Effector CD8-positive, alpha-beta T cell (primary cell): ENCODE data around the gene ZNF253.
"Not testable (repeated sequence)": the region's sequence is repeated elsewhere in the genome, so short reads cannot be mapped to it uniquely, and the experiment has no call there.

Experiments
- DNase-seq: peaks from one replicate; lab custom pipeline; 2025; lab: John Stamatoyannopoulos, UW
- total RNA-seq, 4 experiments: gene quantifications; one replicate each; lab custom pipeline; 2026; lab: John Stamatoyannopoulos, UW

ZNF253 gene
- 16.5 to 39.1 (median 30.6) reads per million in 4 experiments for total RNA-seq

DNA sequence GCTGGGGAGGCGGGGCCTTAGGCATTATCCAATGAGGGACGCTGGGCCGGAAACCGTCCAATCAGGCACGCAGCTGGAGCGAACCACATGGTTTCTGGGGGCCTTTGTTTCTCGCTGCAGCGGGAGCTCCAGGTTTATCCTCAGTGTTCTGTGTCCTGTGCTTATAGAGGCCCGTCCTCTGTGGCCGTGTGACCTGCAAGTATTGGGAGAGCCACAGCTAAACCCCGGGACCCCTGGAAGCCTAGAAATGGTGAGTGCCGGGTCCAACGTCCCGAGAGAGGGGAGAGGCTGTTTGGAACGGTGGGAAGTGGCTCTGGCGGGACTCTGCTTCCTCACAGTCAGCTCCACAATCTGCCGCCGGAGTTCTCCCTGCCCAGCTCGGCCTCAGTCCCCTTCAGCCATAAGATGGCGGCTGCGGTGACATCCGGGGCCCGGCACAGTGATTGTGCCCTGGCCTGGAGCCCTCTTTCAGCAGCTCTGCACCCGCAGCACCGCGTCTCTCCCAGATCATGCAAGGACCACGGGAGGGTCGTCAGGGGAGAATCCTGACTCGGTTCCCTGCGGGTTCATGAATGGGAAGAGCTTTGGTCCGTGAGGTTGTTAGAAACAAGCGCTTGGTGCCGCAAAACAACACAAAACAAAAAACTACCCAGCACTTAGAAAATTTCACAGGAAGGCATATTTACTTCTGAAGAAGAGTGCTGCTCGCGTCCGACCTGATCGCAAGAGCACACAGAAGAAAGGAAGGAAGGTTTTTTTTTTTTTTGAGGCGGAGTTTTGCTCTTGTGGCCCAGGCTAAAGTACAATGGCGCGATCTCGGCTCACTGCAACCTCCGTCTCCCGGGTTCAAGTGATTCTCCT lies at the start of gene ZNF253:
Gene ZNF253, plus strand, starts transcription at position 133 of the 861 bp plus-strand sequence. Its CDS starts 115 bp downstream, at position 248.
- DNase-seq, result peak; percentile 93

DNA sequence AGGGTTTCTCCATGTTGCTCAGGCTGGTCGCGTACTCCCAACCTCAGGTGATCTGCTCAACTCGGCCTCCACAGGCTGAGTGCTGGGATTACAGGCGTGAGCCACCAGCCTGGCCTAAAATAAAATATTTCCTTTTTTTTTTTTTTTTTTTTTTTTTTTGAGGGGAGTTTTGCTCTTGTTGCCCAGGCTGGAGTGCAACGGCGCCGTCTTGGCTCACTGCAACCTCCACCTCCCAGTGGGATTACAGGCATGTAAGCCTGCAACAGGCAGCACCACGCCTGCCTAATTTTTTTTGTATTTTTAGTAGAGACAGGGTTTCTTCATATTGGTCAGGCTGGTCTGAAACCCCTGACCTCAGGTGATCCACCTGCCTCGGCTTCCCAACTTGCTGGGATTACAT lies 49.0 kb upstream of the ZNF253 start:
- DNase-seq, result no peak

DNA sequence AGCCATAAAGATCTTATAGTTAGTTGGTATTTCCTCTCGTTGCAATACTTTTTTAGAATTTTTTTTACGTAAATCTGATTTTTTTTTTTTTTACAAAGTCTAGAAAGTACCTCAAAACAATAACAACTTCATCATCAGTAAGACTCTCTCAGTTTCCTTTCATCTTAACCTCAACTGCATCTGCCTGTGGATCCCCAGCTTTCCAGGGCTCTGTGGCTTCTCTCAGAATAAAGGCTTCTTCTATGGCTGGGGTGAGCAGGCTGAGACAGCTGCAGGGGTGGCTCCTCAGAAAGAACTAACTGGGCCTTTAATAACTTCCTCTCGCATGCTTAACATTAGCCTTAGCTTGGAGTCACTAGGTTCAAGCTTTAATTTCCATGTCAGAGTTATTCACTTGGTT lies 48.3 kb upstream of the ZNF253 start:
- peak; percentile 57 for DNase-seq

DNA sequence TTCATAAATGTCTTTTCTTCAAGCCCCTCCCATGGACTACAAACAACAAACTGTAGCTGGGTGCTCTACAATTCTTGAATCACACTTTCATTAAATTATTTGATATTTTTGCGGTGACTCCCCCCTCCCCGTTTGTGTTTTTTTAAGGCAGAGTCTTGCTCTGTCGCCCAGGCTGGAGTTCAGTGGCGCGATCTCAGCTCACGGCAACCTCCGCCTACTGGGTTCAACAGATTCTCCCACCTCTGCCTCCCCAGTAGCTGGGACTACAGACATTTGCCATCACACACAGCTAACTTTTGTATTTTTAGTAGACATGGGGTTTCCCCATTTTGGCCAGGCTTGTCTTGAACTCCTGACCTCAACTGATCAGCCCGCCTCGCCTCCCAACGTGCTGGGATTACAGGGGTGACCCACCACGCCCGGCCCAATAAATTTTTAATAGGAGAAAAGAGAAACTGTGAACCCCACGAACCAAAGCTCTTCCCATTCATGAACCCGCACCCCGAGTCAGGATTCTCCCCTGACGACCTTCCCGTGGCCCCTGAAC lies 44.8 kb upstream of the ZNF253 start:
- no peak for DNase-seq

DNA sequence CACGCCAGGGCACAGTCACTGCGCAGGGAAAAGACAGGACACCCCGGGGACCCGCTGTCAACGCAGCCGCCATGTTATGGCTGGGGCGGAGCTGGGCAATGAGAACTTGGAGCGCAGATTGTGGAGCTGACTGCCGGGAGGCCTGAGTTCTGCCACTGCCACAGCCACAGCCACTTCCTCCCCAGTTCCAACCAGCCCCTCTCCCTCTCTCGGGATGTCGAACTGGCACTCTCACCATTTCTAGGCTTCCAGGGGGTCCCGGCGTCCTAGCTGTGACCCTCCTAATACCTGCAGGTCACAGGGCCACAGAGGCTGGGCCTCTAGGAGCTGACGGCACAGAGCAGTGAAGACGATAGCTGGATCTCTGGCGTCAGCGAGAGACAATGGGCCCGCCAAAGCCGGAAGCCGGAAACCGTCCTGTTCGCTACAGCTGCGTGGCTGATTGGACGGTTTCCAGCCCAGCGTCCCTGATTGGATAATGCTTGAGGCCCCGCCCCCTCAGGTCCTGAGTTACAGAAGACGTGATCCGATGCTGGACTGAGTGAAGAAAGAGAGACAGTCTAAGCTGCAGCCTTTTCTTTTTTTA lies 44.2 kb upstream of the ZNF253 start, which contains the start of gene ZNF506:
Gene ZNF506, minus strand, starts transcription at position 385 of the 586 bp plus-strand sequence. Its CDS starts 147 bp downstream, at position 238.
- peak; percentile 94 for DNase-seq

DNA sequence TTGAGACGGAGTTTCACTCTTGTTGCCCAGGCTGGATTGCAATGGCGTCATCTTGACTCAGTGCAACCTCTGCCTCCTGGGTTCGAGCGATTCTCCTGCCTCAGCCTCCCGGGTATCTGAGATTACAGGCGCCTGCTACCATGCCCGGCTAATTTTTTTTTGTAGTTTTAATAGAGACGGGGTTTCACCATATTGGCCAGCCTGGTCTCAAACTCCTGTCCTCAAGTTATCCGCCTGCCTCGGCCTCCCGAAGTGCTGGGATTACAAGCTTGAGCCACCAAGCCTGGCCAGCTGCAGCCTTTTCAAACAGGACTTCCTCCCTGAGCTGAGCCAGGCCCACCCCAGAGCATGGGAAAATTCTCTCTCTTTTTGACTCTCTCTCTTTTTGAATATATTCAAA lies 43.7 kb upstream of the ZNF253 start:
- DNase-seq, result not testable (repeated sequence)

DNA sequence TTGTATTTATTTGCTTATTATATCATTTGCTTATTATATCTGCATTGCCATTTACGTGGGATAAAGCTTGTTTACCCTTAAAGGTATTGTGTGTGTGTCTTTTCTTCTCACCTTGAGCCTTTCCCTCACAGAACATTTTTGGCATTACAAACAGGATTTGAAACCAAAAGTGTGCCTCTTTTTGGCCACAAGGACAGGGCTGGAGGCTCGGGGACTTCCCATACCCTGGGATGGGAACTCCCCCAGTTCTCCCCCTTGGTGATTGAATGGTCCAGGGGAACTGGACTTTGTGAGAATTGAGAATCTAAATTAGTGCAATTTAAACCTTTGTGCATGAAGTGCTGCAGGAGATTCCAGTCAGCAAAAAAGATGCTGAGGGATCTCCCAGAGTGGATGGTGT lies 41.8 kb upstream of the ZNF253 start:
- DNase-seq, result no peak

DNA sequence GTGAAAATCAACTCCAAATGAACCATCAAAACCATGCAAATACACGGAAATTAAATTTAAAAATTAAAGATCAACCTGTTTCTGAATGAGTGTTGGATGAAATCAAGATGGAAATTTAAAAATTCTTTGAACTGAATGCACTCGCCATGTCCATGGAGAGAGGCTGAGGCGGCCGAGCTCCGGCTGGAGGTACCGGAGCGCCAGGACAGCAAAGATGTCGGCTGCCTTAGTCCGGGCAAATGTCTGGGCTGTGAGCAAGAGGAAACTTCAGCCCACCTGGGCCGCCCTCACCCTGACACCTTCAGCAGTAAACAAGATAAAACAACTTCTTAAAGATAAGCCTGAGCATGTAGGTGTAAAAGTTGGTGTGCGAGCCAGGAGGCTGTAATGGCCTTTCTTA lies 38.8 kb upstream of the ZNF253 start:
- DNase-seq, result no peak

DNA sequence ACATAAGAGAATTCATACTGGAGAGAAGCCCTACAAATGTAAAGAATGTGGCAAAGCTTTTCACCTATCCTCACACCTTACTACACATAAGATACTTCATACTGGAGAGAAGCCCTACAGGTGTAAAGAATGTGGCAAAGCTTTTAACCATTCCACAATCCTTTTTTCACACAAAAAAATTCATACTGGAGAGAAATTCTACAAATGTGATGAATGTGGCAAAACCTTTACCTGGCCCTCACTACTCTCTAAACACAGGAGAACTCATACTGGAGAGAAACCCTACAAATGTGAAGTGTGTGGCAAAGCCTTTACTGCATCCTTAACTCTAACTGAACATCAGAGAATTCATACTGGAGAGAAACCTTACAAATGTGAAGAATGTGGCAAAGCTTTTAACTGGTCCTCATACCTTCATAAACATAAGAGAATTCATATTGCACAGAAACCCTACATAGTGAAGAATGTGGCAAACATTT lies 30.1 kb upstream of the ZNF253 start:
- no peak for DNase-seq

DNA sequence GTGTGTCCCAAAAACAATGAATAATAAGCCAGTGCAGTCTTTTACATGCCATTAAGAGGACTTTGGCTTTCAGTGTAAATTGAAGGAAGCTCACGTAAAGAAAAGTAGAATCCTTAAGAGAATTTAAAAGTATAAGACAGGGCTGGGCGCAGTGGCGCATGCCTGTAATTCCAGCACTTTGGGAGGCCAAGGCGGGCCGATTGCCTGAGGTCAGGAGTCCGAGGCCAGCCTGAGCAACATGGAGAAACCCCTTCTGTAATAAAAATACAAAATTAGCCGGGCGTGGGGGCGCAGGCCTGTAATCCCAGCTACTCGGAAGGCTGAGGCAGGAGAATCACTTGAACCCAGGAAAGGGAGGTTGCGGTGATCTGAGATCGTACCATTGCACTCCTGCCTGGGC lies 17.9 kb upstream of the ZNF253 start:
- DNase-seq, result no peak

DNA sequence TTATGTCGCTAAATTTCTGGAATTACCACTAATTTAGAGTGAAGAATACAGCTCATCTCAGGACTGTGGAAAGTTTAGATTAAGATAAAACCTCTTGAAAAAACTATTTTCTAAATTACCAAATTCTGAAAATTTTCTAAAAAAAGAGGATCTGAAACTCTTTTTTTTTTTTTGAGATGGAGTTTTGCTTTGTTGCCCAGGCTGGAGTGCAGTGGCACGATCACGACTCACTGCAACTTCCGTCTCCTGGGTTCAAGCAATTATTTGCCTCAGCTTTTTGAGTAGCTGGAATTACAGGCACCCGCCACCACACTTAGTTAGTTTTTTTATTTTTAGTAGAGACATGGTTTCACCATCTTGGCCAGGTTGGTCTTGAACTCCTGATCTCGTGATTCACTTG lies 16.6 kb upstream of the ZNF253 start:
- no peak for DNase-seq

DNA sequence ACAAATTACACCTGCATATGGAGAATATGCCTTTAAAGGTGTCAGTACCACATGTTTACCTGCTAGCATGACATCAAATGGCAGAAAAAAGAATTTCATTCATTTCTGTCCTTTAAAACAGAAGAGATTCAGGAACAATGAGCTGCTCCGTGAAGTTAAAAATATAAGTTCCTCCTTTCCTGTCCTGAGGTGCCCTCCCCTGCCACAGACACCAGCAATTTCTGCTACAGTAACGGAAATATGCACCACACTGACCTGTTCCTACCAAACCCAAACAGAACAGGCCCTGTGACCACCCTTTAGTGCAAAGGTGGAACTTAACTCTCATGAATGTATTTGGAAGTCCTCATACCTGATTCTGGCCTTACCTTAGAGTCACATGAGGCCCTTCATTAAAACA lies 13.9 kb upstream of the ZNF253 start:
- not testable (repeated sequence) for DNase-seq

DNA sequence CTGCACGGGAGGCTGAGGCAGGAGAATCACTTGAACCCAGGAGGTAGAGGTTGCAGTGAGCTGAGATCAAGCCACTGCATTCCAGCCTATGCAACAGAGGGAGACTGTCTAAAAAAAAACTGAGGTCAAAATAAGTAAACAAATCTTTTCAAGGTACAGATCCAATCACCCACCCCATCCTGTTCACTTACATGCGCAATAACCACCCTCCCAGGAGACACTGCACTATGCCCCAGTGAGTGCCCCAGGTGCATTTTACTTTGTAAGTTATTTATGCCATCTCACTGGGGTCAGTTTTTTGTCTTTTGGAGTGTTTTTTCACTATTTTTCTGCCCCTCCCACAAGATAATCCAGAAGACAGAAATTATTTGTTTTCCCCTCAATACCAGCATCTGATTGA lies 6.9 kb upstream of the ZNF253 start:
- DNase-seq, result no peak

DNA sequence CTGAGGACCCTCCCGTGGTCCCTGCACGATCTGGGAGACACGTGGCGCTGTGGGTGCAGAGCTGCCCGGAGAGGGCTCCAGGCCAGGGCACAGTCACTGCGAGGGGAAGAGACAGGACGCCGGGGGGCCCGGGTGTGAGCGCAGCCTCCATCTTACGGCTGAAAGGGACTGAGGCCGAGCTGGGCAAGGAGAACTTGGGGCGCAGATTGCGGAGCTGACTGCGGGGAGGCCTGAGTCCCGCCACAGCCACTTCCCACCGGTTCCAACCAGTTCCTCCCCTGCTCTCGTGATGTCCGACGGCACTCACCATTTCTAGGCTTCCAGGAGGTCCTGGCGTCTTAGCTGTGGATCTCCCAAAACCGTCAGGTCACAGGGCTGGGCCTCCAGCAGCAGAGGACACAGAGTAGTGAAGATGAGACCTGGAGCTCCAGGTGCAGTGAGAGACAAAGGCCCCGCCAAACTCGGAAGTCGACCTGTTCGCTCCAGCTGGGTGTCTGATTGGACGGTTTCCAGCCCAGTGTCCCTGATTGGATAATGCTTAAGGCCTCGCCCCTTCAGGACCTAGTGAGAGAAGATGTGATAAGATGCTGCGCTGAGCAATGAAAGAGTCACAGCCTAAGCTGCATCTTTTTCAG lies 4.8 kb upstream of the ZNF253 start:
- peak; percentile 68 for DNase-seq

DNA sequence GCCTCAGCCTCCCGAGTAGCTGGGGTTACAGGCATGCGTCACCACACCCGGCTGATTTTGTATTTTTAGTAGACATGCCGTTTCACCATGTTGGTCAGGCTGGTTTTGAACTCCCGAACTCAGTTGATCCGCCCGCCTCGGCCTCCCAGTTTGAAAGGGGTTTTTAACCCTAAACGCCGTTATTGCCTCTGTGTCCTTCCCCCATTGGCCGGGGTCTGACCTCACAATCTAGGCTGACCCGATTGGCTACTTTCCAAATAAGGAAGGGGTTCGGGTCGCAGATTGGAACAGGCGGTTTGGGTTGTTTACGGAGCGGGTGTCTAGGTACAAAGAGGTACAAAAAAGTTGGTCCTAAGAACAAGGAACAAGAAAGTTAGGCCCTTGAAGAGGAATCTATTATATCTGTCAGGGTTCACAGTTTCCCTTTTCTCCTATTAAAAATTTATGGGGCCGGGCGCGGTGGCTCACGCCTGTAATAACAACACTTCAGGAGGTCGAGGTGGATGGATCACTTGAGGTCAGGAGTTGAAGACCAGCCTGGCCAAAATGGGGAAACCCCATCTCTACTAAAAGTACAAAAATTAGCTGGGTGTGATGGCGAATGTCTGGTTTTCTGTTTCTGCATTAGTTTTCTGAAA lies 1.0 kb downstream of the ZNF253 start:
- DNase-seq, result peak; percentile 20

DNA sequence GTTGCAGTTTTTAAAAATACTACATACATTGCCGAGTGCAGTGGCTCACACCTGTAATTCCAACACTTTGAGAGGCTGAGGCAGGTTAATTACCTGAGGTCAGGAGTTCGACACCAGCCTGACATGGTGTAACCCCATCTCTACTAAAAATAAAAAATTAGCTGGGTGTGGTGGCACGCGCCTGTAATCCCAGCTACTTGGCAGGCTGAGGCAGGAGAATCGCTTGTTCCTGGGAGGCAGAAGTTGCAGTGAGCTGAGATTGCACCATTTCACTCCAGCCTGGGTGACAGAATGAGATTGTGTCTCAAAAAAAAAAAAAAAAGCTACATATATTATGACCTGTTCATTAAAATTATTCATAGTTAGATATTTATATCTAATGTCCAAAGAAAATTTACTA lies 4.4 kb downstream of the ZNF253 start:
- DNase-seq, result not testable (repeated sequence)

DNA sequence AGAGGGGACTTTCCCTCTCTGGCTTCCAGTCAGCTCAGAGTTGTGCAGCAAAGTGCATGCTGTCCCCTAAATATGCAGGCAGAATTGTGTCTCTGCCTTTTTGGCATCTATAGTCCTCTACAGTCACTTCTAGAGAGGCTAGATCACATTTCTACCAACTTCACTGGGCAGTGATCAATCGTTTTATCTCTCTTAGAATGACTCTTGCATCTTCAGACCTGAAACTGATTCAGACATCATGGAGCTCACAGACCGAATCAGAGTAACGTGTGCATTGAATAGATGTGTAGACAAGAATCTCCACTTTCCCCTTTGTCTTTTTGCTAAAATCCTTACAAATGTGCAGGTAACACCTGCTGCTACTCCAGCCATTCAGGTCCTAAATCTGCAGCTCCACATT lies 6.2 kb downstream of the ZNF253 start:
- no peak for DNase-seq

DNA sequence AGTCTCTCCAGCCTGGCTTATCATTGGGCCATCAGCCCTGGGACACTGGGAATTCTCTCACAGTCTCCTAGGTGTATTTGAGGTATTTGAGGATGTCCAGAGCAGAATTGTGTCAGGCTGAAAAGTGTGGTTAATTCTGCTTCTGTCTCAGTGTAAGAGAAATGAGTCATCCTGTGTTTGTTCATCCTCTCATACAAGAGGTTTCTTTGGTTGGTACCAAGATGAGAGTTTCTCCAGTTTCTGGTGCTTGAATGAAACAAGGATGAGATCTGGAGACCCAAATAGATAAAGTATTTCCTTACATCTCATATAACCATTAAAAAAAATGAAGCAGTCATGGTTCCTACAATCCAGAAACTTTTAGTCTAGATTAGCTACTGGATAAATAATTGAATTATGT lies 7.7 kb downstream of the ZNF253 start:
- no peak for DNase-seq

DNA sequence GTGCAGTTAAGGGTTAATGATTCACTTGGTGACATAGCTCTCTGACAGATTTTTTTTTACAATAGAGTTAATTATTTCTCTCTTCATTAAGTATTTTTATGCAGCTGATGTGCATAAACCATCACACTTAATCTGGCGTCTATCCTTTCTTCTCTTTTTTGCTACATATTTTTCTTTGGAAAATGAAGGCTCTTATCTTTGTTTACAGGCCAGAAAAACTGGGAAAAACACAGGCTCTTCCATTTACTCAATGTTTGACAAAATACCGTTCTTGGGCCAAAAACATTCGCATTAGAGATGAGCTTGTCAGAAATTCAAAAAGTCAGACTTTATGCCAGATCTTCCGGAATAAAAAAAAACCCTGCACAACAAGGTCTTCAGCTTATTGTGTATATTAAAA lies 12.0 kb downstream of the ZNF253 start:
- no peak for DNase-seq

DNA sequence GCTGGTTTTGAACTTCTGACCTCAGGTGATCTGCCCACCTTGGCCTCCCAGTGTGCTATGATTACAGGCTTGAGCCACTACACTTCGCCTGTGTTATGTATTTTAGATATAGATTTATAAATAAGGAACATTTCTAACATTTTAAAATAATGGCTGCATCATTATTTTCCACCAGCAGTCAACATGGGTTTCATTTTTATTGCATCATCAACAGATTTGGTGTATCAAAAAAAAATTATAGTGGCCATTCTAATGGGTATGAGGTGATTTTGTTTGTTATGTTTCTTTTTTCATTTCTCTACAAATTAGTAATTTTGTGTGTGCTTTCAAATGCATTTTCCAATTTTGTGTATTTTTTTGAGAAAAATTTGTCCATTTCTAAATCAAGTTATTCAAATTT lies 18.9 kb downstream of the ZNF253 start:
- DNase-seq, result no peak

DNA sequence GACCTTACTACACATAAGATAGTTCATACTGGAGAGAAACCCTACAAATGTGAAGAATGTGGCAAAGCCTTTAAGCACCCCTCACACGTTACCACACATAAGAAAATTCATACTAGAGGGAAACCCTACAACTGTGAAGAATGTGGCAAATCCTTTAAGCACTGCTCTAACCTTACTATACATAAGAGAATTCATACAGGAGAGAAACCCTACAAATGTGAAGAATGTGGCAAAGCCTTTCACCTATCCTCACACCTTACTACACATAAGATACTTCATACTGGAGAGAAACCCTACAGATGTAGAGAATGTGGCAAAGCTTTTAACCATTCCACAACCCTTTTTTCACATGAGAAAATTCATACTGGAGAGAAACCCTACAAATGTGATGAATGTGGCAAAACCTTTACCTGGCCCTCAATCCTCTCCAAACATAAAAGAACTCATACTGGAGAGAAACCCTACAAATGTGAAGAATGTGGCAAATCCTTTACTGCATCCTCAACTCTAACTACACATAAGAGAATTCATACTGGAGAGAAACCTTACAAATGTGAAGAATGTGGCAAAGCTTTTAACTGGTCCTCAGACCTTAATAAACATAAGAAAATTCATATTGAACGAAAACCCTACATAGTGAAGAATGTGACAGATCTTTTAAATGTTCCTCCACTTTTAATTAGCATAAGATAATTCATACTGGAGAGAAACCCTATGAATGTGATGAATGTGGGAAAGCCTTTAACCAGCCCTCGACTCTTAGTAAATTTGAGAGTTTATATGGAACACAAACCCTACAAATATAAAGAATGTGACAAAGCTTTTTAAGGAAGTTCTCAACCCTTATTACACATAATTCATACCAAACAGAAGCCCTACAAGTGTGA lies 26.6 kb downstream of the ZNF253 start:
- not testable (repeated sequence) for DNase-seq
